Suprapubic skin (tissue), 4 donors: ENCODE measurements around the gene CELF5. TPM values are rescaled to one million over a fixed set of nuclear protein-coding genes. Genes with fewer than 3 reads are reported as not detected.

Source experiments
- DNase-seq, 2 donors: peaks; one replicate each; pipeline ENCODE4 v3.0.0-alpha.2; 2019; ENCODE audit warnings: low spot score in 2 of 2
- H3K27ac ChIP-seq: fragments of 200-600 bp; sonication (generic); one replicate; pipeline ENCODE4 v1.5.1; 2019
- H3K27me3 ChIP-seq: fragments of 200-600 bp; sonication (generic); one replicate; pipeline ENCODE4 v1.5.1; 2019
- H3K36me3 ChIP-seq: fragments of 200-600 bp; sonication (generic); one replicate; pipeline ENCODE4 v1.5.1; 2019
- H3K4me1 ChIP-seq: fragments of 200-600 bp; sonication (generic); one replicate; pipeline ENCODE4 v1.5.1; 2019
- H3K4me3 ChIP-seq: fragments of 200-600 bp; sonication (generic); one replicate; pipeline ENCODE4 v1.5.1; 2019; ENCODE audit warnings: mild to moderate bottlenecking
- H3K9me3 ChIP-seq: fragments of 200-600 bp; sonication (generic); one replicate; pipeline ENCODE4 v1.5.1; 2019
- EP300 ChIP-seq: sonication (generic); formaldehyde crosslinking; IDR thresholded peaks from one replicate; pipeline ENCODE4 v1.6.1; 2017; ENCODE audit warnings: antibody characterized with exemption
- POLR2A ChIP-seq, 2 donors: fragments of 450-650 bp; IDR thresholded peaks; one replicate each; pipeline ENCODE4 v1.6.1; 2017; ENCODE audit warnings: antibody characterized with exemption in 2 of 2, mild to moderate bottlenecking in 2 of 2, moderate library complexity in 2 of 2
- POLR2AphosphoS5 ChIP-seq, 3 donors: sonication (generic); formaldehyde crosslinking; IDR thresholded peaks; one replicate each; pipeline ENCODE4 v1.6.1; 2017; ENCODE audit warnings: antibody characterized with exemption in 3 of 3
- WGBS: methylation state at CpG from one replicate; pipeline ENCODE4 v1.1.5; 2018; 5-methylcytosine and 5-hydroxymethylcytosine counted together
- total RNA-seq, 4 donors: library from RNA; depleted of rRNA; stranded (reverse); fragments of >200 nt; gene quantifications; one replicate each; pipeline ENCODE4 v1.1.0, GENCODE V29; 2016
- TF ChIP-seq, protein P1 (sequence below), 2 donors: fragments of 200-600 bp in 1 of 2; fragments of 450-650 bp in 1 of 2; sonication (generic) in 1 of 2; IDR thresholded peaks; one replicate each; pipeline ENCODE4 v1.5.1; 2016 to 2019; ENCODE audit warnings: antibody characterized with exemption in 2 of 2, mild to moderate bottlenecking in 1 of 2, moderate library complexity in 1 of 2

The CELF5 gene
- total RNA-seq, 4 donors from 2014 or later, result 0.17 to 0.87 (median 0.64) TPM; not detected in 1

GRCh38 chr19:3343619-3344502 is 119.4 kb downstream of the CELF5 start:
- H3K27me3 ChIP-seq, result no peaks in the 10 kb centered on the region
- H3K27ac ChIP-seq, result peak overlapping the region; percentile 88
- TF ChIP-seq POLR2AphosphoS5 (IDR thresholded peaks at IDR 0.05) (peak in 1 of 3 donors; percentile 68), POLR2A (IDR thresholded peaks at IDR 0.05) (no peak)
- TF ChIP-seq, protein P1, sequence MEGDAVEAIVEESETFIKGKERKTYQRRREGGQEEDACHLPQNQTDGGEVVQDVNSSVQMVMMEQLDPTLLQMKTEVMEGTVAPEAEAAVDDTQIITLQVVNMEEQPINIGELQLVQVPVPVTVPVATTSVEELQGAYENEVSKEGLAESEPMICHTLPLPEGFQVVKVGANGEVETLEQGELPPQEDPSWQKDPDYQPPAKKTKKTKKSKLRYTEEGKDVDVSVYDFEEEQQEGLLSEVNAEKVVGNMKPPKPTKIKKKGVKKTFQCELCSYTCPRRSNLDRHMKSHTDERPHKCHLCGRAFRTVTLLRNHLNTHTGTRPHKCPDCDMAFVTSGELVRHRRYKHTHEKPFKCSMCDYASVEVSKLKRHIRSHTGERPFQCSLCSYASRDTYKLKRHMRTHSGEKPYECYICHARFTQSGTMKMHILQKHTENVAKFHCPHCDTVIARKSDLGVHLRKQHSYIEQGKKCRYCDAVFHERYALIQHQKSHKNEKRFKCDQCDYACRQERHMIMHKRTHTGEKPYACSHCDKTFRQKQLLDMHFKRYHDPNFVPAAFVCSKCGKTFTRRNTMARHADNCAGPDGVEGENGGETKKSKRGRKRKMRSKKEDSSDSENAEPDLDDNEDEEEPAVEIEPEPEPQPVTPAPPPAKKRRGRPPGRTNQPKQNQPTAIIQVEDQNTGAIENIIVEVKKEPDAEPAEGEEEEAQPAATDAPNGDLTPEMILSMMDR (IDR thresholded peaks at IDR 0.05), result peak in 1 of 2 donors; percentile 19
- 8% methylated on average over 26 of the region's 26 CpGs for WGBS
- H3K4me3 ChIP-seq, result peak overlapping the region; percentile 34
- no peaks in the 10 kb centered on the region for H3K36me3 ChIP-seq
- H3K9me3 ChIP-seq, result no peaks in the 10 kb centered on the region
- peaks cover 52% of the 10 kb centered on the region for H3K4me1 ChIP-seq
- DNase-seq, result peak; percentile 94 to 96

DNA sequence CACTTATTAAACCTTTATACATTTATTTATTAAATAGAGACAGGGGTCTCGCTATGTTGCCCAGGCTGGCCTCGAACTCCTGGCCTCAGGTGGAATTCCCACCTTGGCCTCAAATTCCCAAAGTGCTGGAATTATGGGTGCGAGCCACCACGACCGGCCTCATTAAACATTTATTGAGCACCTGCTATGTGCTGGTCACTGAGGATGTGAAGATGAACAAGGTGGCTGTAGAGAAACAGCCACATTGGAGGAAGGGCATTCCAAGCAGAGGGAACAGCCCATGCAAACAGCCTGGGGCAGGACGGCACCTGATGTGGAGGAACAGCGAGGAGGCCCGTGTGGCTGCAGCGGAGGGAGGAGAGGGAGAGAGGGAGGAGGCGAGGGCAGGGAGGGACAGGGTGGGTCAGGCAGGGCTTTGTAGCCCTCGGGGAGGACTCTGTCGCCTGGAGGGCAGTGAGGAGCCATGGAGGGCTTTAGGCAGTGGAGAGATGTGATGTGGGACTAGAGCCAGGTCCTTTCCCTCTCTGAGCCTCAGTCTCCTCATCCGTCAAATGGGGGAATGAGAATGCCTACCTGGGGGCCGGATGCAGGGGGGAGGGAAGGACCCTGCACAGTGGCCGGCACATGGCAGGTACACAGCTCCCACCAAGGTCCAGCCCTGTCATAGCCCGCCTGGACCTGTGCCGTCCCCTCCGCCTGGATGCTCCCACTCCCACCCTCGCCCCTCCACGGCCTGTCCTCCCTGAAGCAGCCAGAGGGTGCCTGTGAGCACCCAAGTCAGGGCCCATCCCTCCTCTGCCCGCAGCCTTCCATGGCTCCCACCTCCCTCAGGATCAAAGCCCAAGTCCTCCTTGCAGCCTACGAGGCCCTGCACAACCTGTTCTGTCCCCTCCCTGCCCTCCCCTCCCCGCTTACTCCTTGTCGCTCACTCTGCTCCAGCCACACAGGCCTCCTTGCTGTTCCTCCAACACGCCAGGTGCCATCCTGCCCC is 120.4 kb downstream of the CELF5 start:
- H3K4me3 ChIP-seq, result no peak overlapping the region
- H3K27ac ChIP-seq, result peak overlapping the region; percentile 88
- TF ChIP-seq POLR2A (IDR thresholded peaks at IDR 0.05) (no peak), POLR2AphosphoS5 (IDR thresholded peaks at IDR 0.05) (no peak), EP300 (no peak)
- TF ChIP-seq, protein P1 (IDR thresholded peaks at IDR 0.05), result no peak
- H3K36me3 ChIP-seq, result no peaks in the 10 kb centered on the region
- 74% methylated on average over 25 of the region's 25 CpGs for WGBS
- H3K9me3 ChIP-seq, result no peaks in the 10 kb centered on the region
- no peaks in the 10 kb centered on the region for H3K27me3 ChIP-seq
- peaks cover 45% of the 10 kb centered on the region for H3K4me1 ChIP-seq
- DNase-seq, result no peak

- Histone ChIP-seq H3K9me3 (no peaks in the 10 kb centered on the region), H3K36me3 (no peaks in the 10 kb centered on the region), H3K4me1 (peaks cover 45% of the 10 kb centered on the region), H3K4me3 (no peak overlapping the region), H3K27me3 (no peaks in the 10 kb centered on the region), H3K27ac (peak overlapping the region; percentile 86)
- no peak for DNase-seq
- TF ChIP-seq EP300 (no peak), POLR2A (IDR thresholded peaks at IDR 0.05) (no peak), POLR2AphosphoS5 (IDR thresholded peaks at IDR 0.05) (no peak)
- TF ChIP-seq, protein P1 (IDR thresholded peaks at IDR 0.05), result no peak
- 42% methylated on average over 14 of the region's 15 CpGs for WGBS
Observed at GRCh38 chr19:3345850-3346460, 121.5 kb downstream of the CELF5 start.

Other genes starting within 250 kb of the CELF5 start
- gene TLE6, start 247.1 kb upstream of the CELF5 start, total RNA-seq, result 1 to 10 TPM in 2 of 4 donors, under 1 TPM in 1, not detected in 1; 0.23 to 1.4 (median 1.3) TPM
- 10 to 100 TPM; 18.2 to 35.6 (median 27.3) TPM for gene TLE2, start 195.4 kb upstream of the CELF5 start, total RNA-seq
- 100 to 1,000 TPM; 339 to 403 (median 382) TPM for gene TLE5, start 162.2 kb upstream of the CELF5 start, total RNA-seq
- gene GNA11, start 130.3 kb upstream of the CELF5 start, total RNA-seq, result 10 to 100 TPM; 49.9 to 76.2 (median 57.1) TPM
- gene GNA15, start 88.6 kb upstream of the CELF5 start, total RNA-seq, result 100 to 1,000 TPM in 1 of 4 donors, 10 to 100 TPM in 3; 29.9 to 117 (median 85.0) TPM
- gene S1PR4, start 45.9 kb upstream of the CELF5 start, total RNA-seq, result 1 to 10 TPM in 3 of 4 donors, under 1 TPM in 1; 0.42 to 2.5 (median 1.9) TPM
- gene NCLN, start 38.7 kb upstream of the CELF5 start, total RNA-seq, result 10 to 100 TPM; 31.1 to 66.7 (median 35.0) TPM
- 100 to 1,000 TPM; 135 to 234 (median 194) TPM for gene NFIC, start 141.9 kb downstream of the CELF5 start, total RNA-seq